DMS153 treated with DMSO at 0.1 percent for 48 hours (cell line): ENCODE data around the gene C2.
"Not testable (repeated sequence)": the region's sequence is repeated elsewhere in the genome, so short reads cannot be mapped to it uniquely, and the experiment has no call there.

ENCODE experiments used
- DNase-seq: peaks from one replicate; lab custom pipeline; 2025; ENCODE audit not compliant: unreplicated experiment; lab: John Stamatoyannopoulos, UW

The C2 gene

DNA sequence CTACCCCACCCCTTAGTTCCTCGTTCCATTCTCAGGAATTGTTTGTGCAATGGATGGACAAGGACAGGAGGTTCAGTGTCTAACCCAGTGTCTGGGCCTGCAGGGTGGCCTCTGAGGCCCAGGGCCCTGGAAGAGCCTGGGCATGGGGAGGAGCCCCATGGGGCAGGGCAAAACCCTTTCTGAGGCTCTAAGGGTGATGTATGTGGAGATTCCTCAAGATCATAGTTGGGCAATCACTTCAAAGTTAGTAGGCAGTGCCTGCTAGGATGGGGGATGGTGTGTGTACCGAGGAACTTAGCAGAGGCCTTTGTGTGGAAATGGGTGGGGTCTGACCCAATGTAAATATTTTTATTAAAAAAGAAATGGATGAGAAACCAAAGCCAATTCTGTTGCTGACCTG lies 6.7 kb upstream of the C2 start:
- DNase-seq: no peak

DNA sequence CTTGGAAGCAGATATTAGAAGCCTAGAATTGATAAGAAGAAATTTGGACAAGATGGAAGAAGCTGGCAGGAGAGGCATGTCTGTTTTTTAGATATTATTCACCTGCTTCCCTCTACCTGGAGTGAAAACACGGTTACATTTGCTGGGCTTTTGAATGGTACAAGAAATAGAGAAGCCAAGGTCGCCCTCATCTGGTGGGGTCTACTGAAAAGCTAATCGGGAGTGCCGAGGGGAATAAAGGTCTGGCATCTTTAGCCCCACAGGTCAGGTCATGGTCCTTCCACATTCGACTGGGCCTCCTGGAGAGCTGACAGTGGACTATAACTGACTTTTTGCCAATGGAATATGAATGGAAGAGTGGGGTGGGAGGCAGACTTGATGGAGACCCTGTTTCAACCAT lies 4.6 kb upstream of the C2 start:
- DNase-seq: no peak

DNA sequence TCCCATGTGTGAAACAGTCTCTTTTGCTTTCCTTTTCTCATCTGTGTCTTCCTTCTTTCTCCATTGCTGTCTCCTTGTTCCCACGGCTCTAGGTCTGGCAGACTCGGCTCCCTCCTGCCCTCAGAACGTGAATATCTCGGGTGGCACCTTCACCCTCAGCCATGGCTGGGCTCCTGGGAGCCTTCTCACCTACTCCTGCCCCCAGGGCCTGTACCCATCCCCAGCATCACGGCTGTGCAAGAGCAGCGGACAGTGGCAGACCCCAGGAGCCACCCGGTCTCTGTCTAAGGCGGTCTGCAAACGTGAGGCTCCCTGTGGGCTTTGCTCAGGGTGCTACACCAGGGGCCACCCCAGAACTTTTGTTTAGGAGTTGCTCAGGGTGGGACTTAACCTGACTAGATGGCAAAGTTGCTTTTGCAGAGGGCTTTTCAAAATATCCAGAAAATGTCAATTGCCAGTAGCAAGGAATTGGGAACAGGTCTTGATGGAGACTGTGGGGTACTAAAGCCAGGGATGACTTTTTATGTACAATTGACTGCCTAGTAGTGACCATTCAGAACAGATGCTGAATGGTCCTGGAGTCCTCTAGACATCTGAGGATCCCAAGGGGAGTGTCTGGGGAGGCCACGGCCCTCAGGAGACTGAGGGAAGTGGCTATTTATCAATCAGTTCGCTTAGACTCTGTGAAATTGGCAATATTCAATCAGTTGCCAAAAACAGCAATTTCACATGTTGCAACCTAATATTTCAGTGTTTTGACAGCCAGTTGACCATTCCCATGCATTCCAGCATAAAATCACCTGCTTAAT lies 550 bp downstream of the C2 start:
- no peak for DNase-seq

DNA sequence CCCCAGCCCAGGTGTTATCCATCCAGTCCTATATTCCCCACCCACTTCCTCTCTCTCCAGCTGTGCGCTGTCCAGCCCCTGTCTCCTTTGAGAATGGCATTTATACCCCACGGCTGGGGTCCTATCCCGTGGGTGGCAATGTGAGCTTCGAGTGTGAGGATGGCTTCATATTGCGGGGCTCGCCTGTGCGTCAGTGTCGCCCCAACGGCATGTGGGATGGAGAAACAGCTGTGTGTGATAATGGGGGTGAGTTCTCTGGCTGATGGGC lies 1.1 kb downstream of the C2 start:
- no peak for DNase-seq

DNA sequence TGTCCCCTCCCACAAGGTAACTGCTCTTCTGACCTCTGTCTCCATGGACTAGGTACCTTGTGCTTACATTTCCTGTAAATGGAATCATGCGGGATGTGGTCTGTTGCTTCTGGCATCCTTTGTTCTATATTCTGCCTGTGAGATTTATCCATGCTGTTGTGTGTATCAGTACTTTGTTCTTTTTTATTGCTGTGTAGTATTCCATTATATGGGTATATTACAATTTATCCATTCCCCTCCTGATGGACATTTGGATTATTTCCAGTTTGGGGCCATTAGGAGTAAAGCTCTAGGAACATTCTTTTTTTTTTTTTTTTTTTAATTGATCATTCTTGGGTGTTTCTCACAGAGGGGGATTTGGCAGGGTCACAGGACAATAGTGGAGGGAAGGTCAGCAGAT lies 3.4 kb downstream of the C2 start:
- no peak for DNase-seq

DNA sequence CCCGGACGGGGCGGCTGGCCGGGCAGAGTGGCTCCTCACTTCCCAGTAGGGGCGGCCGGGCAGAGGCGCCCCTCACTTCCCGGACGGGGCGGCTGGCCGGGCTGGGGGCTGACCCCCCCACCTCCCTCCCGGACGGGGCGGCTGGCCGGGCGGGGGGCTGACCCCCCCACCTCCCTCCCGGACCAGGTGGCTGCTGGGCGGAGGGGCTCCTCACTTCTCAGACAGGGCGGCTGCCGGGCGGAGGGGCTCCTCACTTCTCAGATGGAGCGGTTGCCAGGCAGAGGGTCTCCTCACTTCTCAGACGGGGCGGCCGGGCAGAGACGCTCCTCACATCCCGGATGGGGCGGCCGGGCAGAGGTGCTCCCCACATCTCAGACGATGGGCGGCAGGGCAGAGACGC lies 4.6 kb downstream of the C2 start:
- not testable (repeated sequence) for DNase-seq

DNA sequence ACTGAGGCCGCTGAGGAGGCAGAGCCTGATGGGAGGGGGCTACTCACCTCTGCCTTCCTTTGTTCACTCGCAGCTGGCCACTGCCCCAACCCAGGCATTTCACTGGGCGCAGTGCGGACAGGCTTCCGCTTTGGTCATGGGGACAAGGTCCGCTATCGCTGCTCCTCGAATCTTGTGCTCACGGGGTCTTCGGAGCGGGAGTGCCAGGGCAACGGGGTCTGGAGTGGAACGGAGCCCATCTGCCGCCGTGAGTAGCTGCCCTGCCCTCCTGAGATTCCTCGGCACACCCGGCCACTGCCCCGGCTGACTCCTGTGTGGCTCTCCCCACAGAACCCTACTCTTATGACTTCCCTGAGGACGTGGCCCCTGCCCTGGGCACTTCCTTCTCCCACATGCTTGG lies 6.0 kb downstream of the C2 start:
- DNase-seq: no peak

DNA sequence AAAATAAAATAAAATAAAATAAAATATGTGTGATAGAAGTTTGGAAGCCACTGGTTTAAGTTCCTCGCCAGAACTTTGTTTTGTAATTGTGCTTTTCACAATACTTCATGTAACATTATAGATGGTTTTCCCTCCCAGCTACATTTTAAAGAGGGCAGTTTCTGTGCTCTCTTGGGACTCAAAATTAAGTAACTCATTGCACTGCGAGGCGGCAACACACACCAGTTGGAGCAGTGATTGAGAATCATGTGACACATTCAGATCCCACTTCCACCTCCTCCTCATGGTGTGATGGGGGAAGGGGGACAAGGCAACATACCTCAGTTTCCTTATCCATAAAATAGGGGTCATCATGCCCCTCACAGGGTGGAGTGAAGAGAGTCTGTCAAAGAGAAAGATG lies 7.5 kb downstream of the C2 start:
- DNase-seq: no peak

DNA sequence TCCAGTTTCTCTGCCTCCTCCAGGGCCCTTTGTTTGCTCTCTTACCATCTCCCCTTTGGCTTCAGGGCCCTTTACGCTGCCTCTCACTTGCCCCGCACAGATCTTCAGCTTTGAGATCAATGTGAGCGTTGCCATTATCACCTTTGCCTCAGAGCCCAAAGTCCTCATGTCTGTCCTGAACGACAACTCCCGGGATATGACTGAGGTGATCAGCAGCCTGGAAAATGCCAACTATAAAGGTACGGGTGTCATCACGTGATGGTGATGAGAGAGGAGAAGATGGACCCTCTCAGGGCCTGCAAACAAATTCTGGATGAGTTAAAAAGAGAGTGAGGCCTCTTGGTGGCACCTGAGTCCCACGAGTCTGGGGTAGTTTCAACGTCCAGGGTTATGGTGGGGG lies 8.3 kb downstream of the C2 start:
- no peak for DNase-seq

DNA sequence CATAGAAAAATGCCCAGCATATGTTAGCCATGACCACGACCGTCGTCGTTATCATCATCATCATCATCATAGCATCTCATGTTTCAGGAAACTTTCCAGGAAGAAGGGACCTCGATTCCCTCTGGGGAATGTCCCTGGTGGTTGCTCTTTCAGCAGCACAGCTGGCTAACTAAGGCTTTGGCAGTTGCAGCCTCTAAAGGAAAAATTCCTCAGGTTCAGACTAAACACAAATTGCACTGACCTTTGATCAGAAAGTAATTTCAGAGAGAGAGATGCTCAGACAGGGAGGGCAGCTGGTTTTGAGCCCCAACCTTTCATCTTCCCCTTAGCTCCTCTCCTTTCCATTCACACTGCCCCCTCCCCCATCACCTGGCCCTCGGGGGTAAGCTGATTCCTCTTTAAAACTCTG lies 12.7 kb downstream of the C2 start:
- no peak for DNase-seq

DNA sequence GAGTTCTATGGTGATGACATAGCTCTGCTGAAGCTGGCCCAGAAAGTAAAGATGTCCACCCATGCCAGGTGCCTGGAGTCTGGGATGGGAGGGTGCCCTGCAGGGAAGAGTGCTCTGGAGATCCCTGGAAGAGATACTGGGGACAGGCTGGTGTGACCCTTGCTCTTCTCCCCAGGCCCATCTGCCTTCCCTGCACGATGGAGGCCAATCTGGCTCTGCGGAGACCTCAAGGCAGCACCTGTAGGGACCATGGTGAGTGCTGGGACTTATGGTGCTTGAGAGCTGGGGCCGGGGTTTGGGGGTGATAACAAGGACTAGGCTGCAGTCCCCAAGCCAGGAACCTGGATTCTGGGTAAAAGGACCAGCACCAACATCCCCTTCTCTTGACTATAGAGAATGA lies 16.2 kb downstream of the C2 start:
- DNase-seq: no peak

DNA sequence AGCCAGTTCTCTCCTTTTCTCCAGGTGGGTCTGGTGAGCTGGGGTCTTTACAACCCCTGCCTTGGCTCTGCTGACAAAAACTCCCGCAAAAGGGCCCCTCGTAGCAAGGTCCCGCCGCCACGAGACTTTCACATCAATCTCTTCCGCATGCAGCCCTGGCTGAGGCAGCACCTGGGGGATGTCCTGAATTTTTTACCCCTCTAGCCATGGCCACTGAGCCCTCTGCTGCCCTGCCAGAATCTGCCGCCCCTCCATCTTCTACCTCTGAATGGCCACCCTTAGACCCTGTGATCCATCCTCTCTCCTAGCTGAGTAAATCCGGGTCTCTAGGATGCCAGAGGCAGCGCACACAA lies 17.6 kb downstream of the C2 start:
- no peak for DNase-seq

DNA sequence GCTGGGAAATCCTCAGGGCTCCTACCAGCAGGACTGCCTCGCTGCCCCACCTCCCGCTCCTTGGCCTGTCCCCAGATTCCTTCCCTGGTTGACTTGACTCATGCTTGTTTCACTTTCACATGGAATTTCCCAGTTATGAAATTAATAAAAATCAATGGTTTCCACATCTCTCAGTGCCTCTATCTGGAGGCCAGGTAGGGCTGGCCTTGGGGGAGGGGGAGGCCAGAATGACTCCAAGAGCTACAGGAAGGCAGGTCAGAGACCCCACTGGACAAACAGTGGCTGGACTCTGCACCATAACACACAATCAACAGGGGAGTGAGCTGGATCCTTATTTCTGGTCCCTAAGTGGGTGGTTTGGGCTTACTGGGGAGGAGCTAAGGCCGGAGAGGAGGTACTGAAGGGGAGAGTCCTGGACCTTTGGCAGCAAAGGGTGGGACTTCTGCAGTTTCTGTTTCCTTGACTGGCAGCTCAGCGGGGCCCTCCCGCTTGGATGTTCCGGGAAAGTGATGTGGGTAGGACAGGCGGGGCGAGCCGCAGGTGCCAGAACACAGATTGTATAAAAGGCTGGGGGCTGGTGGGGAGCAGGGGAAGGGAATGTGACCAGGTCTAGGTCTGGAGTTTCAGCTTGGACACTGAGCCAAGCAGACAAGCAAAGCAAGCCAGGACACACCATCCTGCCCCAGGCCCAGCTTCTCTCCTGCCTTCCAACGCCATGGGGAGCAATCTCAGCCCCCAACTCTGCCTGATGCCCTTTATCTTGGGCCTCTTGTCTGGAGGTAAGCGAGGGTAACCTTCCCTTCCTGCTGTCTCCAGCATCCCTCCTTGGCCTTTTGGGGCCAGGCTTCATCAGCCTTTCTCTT lies 18.2 kb downstream of the C2 start, which contains the start of gene CFB:
Gene CFB, plus strand, starts transcription at position 589 of the 863 bp plus-strand sequence. Its CDS starts 127 bp downstream, at position 716.
- DNase-seq: no peak

DNA sequence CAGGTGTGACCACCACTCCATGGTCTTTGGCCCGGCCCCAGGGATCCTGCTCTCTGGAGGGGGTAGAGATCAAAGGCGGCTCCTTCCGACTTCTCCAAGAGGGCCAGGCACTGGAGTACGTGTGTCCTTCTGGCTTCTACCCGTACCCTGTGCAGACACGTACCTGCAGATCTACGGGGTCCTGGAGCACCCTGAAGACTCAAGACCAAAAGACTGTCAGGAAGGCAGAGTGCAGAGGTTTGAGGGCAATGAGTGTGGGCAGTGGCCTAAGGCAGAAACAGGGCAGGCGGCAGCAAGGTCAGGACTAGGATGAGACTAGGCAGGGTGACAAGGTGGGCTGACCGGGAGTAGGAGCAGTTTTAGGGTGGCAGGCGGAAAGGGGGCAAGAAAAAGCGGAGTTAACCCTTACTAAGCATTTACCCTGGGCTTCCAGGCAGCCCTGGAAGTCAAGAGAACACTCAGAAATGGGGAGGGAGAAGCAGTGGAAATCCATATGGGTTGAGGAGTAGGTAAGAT lies 18.9 kb downstream of the C2 start:
- no peak for DNase-seq

DNA sequence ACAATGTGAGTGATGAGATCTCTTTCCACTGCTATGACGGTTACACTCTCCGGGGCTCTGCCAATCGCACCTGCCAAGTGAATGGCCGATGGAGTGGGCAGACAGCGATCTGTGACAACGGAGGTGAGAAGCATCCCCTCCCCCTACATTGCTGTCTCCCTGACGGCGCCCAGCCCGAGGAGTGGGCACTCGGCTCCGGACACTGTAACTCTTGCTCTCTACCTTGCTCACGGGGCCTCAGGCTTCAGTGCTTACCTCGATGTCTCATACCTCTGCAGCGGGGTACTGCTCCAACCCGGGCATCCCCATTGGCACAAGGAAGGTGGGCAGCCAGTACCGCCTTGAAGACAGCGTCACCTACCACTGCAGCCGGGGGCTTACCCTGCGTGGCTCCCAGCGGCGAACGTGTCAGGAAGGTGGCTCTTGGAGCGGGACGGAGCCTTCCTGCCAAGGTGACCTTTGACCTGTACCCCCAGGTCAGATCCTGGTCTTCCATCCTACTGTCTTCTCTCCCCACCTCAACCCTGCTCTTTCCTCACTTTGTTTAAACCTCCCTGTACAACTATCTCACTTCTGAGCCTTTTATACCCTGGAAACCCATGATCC lies 19.7 kb downstream of the C2 start:
- no peak for DNase-seq

DNA sequence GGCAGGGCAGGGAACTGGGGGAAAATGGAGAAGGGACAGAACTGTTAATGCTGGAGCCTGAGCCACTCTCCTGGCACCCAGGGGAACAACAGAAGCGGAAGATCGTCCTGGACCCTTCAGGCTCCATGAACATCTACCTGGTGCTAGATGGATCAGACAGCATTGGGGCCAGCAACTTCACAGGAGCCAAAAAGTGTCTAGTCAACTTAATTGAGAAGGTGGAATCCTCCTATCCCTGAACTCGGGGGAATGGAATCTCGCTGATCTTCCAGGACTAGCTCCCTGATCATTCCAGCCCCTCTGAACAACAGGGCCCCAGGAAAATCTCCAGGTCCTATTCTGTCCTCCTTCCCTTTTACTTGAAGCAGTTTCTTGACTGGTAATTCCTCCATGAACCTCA lies 20.3 kb downstream of the C2 start:
- no peak for DNase-seq

DNA sequence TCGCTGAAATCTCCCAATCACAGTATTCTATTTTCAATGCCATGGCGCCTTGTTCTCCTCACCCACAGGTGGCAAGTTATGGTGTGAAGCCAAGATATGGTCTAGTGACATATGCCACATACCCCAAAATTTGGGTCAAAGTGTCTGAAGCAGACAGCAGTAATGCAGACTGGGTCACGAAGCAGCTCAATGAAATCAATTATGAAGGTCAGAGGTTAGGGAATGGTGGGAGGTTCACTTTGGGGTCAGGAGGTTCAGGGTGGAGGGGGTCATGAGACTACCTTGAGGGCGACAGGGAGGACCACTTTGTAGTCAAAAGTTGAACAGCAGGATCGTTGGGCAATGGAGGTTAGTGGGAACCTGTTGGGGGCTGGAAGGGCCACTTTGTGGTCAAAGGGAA lies 20.8 kb downstream of the C2 start:
- DNase-seq: no peak

DNA sequence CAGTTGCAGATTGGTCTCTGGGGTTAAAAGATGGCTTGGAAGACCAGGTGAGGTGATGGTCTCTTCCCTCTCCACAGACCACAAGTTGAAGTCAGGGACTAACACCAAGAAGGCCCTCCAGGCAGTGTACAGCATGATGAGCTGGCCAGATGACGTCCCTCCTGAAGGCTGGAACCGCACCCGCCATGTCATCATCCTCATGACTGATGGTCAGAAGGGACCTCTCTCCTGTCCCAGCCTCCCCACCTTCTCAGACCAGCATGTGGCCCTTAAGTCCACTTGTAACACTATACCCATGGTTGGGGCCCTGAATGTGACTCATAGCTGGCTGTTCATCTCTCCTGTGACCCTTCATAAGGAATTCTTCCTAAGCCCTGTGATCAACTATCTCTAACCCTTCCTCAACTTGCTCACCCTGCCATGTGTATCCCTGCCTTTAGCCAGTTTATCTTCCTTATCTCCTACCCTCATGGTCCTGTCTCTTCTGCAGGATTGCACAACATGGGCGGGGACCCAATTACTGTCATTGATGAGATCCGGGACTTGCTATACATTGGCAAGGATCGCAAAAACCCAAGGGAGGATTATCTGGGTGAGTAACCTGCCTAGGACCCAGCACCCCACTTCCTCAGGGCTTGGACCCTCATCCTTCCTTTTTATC lies 21.4 kb downstream of the C2 start:
- no peak for DNase-seq

DNA sequence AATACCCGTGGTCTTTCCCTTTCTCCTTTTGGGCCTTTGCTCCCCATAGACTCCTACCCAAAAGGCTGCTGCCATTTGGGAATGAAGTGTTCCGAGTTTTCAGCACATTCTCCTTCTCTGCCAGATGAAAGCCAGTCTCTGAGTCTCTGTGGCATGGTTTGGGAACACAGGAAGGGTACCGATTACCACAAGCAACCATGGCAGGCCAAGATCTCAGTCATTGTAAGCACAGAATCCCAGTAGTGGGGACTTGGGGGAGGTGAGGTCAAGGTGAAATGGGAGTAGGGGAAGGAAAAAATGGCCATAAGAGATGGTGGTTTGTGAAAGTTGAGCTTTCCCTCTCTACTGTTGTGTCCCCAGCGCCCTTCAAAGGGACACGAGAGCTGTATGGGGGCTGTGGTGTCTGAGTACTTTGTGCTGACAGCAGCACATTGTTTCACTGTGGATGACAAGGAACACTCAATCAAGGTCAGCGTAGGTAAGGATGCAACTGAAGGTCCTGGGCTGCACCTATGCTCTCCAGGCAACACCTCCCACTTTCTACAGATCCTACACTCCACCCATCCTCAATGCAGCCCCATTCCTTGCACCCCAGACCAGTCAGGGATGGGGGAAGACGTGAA lies 22.5 kb downstream of the C2 start:
- DNase-seq: no peak

DNA sequence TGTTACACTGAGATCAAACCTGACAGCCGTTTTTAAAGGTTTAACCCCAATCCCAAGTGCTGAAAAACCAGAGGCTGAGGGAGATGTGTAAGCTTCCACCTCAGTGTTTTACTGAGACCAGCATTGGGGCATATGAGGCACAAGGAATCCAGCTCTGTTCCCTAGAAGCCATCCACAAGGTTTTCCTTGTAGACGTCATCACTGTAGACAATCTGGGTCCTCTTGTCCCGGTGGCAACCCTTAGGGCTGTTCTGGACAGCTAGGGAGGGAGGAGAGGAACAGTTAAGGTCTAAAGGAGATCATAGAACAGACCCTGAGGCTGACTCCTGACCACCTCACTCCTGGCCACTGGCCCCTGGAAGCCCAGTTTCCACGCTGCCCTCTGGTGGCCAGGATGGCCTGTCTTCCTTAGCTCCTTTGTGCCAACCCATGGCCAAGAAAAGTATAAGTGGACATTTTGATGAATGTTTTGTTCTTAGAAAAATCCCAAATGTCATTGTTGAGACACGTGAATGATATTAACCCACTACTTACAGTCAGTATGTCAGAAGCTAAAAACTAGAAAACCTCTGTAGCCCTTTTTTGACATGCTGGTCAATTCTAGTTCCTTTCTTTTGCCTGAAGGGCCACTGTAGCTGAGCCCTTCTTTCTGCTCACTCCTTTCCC lies 24.8 kb downstream of the C2 start:
- no peak for DNase-seq

DNA sequence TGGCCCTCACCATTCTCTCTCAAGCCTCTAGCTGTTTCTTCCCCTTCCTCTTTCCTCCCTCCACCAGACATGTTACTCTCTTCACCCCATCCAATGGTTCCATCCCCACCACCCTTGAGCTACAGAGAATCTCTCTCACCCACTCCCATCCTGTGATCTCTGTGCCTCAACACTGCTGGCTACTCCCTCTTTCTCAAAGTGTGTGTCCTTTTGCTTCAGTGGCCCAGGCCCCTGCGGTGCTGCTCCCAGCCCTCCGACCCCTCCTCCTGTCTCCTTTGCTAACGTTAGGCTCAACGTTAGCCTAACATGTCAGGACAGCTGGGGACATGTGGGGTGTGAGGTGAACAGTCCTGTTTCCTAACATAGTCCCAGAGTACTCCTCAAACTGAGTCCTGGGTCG lies 25.4 kb downstream of the C2 start:
- DNase-seq: no peak
